ENCODE measurements around the gene RGL2. TPM values are rescaled to one million over a fixed set of nuclear protein-coding genes. Genes with fewer than 3 reads are reported as not detected.

The RGL2 gene
- total RNA-seq, 1 donor from 2014 or later: 114 TPM

- ATAC-seq (no peak), DNase-seq (peak; percentile 78)
- H3K27me3 ChIP-seq: no peaks in the 10 kb centered on the region
- peak overlapping the region; percentile 99 for H3K27ac ChIP-seq
- H3K36me3 ChIP-seq: peaks cover 29% of the 10 kb centered on the region
- peaks cover 55% of the 10 kb centered on the region for H3K4me1 ChIP-seq
- intact Hi-C loops (cut with DNase I): no loop called here
- H3K9me3 ChIP-seq: no peaks in the 10 kb centered on the region
- H3K4me3 ChIP-seq: peak overlapping the region; percentile 92
- TF ChIP-seq CTCF (IDR thresholded peaks at IDR 0.05): no peak
These were observed 16.4 kb upstream of the RGL2 start for GRCh38 chr6:33314943-33315792.

- no peak for TF ChIP-seq CTCF (IDR thresholded peaks at IDR 0.05)
- Histone ChIP-seq H3K36me3 (peaks cover 28% of the 10 kb centered on the region), H3K27ac (peak overlapping the region; percentile 99), H3K4me3 (peak overlapping the region; percentile 92), H3K4me1 (peaks cover 51% of the 10 kb centered on the region), H3K9me3 (no peaks in the 10 kb centered on the region), H3K27me3 (no peaks in the 10 kb centered on the region)
- peak; percentile 75 for DNase-seq
- ATAC-seq: peak; percentile 57
- intact Hi-C loops (cut with DNase I): no loop called here
These were observed 15.8 kb upstream of the RGL2 start for GRCh38 chr6:33314515-33314942.

- peak; percentile 35 for ATAC-seq
- no peaks in the 10 kb centered on the region for H3K27me3 ChIP-seq
- no peaks in the 10 kb centered on the region for H3K9me3 ChIP-seq
- DNase-seq: peak; percentile 83
- peaks cover 27% of the 10 kb centered on the region for H3K36me3 ChIP-seq
- peaks cover 46% of the 10 kb centered on the region for H3K4me1 ChIP-seq
- intact Hi-C loops (cut with DNase I): no loop called here
- peak within 1 kb of the TSS; percentile 92 for H3K4me3 ChIP-seq
- no peak for TF ChIP-seq CTCF (IDR thresholded peaks at IDR 0.05)
- H3K27ac ChIP-seq: peak within 1 kb of the TSS; percentile 99
These were observed 15.2 kb upstream of the RGL2 start, which contains the start of gene TAPBP for GRCh38 chr6:33313709-33314514. TAPBP (minus strand) TSS chr6:33314078; CDS start chr6:33314041, 37 bp downstream.

GRCh38 chr6:33313105-33313708, 14.5 kb upstream of the RGL2 start:
- Histone ChIP-seq H3K4me3 (peak overlapping the region; percentile 92), H3K9me3 (no peaks in the 10 kb centered on the region), H3K36me3 (peaks cover 29% of the 10 kb centered on the region), H3K27ac (peak overlapping the region; percentile 99), H3K27me3 (no peaks in the 10 kb centered on the region), H3K4me1 (peaks cover 39% of the 10 kb centered on the region)
- peak; percentile 5 for ATAC-seq
- intact Hi-C loops (cut with DNase I): no loop called here
- peak; percentile 83 for DNase-seq
- TF ChIP-seq CTCF (IDR thresholded peaks at IDR 0.05): no peak

- intact Hi-C loops (cut with DNase I): no loop called here
- ATAC-seq (peak; percentile 54), DNase-seq (peak; percentile 88)
- Histone ChIP-seq H3K36me3 (peaks cover 31% of the 10 kb centered on the region), H3K27ac (peak overlapping the region; percentile 99), H3K9me3 (no peaks in the 10 kb centered on the region), H3K4me1 (peaks cover 37% of the 10 kb centered on the region), H3K27me3 (no peaks in the 10 kb centered on the region), H3K4me3 (peak overlapping the region; percentile 92)
- TF ChIP-seq CTCF (IDR thresholded peaks at IDR 0.05): no peak
These were observed 13.8 kb upstream of the RGL2 start for GRCh38 chr6:33312361-33313104.
